Measurements from ENCODE around the gene MAPK7.
A peak's percentile ranks its signal among the peaks of the same experiment; 100 is the strongest.

MAPK7 gene

DNA sequence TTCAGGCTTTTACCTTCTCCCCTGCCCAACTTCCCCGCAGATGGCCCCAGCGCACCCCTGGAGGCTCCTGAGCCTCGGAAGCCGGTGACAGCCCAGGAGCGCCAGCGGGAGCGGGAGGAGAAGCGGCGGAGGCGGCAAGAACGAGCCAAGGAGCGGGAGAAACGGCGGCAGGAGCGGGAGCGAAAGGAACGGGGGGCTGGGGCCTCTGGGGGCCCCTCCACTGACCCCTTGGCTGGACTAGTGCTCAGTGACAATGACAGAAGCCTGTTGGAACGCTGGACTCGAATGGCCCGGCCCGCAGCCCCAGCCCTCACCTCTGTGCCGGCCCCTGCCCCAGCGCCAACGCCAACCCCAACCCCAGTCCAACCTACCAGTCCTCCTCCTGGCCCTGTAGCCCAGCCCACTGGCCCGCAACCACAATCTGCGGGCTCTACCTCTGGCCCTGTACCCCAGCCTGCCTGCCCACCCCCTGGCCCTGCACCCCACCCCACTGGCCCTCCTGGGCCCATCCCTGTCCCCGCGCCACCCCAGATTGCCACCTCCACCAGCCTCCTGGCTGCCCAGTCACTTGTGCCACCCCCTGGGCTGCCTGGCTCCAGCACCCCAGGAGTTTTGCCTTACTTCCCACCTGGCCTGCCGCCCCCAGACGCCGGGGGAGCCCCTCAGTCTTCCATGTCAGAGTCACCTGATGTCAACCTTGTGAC lies 3.6 kb downstream of the MAPK7 start:
- DNase-seq = peak; percentile 27

DNA sequence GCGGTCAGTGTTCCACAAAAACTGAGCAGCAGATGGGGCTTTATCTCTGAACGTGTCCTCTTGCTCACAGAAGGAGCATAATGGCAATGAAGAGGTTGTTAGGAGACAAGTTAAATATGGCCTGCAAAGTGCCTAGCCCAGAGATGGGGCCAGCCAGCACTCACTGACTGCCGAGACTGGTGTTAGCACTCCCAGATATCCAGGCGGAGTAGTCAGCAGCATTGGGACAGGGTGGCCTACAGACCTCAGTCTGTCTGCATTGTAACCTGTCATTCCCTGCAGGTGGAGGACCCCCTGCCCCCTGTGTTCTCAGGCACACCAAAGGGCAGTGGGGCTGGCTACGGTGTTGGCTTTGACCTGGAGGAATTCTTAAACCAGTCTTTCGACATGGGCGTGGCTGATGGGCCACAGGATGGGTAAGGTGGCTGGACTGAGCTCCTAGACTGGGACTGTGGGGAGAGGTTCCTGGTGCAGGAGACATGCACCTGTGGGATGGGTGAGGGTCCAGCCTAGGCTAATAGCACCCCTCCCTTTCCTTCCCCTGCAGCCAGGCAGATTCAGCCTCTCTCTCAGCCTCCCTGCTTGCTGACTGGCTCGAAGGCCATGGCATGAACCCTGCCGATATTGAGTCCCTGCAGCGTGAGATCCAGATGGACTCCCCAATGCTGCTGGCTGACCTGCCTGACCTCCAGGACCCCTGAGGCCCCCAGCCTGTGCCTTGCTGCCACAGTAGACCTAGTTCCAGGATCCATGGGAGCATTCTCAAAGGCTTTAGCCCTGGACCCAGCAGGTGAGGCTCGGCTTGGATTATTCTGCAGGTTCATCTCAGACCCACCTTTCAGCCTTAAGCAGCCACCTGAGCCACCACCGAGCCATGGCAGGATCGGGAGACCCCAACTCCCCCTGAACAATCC lies 4.5 kb downstream of the MAPK7 start:
- DNase-seq = no peak

DNA sequence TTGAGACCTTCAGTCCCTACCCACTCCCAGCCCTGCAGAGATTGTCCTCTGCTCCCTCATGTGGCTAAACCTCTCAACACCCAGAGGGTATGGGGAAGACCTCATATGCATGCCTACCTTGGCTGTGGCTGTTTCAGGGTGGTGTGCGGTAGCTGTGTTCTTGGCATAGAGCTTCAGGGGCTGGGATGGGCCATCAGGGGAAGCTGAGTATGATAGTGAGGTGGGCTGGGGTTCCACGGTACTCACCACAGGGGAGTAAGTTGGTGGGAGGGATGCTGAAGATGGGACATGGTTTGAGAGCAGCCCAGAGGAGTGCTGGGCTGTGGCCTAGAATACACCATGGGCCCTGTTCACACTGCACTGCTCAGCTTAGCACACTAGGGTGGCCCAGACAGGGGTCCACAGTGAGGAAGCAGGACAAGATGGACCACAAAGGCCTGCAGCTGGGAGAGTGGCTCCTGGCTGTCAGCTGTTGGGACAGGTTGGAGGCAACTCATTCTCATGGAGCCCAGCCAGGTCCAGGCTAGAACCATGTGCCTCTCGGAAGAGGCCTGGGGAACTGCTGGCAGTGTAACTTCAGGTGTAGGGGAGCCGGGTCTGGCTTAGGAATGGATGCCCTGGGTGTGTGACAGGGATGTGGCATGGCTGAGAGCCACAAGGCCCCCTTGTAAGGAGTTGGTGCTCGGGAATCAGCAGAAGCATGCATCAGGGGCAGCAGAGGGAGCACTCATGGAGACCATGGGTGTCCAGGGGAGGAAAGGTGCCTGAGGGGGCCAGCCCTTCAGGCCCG lies 5.6 kb downstream of the MAPK7 start:
- no peak for DNase-seq

DNA sequence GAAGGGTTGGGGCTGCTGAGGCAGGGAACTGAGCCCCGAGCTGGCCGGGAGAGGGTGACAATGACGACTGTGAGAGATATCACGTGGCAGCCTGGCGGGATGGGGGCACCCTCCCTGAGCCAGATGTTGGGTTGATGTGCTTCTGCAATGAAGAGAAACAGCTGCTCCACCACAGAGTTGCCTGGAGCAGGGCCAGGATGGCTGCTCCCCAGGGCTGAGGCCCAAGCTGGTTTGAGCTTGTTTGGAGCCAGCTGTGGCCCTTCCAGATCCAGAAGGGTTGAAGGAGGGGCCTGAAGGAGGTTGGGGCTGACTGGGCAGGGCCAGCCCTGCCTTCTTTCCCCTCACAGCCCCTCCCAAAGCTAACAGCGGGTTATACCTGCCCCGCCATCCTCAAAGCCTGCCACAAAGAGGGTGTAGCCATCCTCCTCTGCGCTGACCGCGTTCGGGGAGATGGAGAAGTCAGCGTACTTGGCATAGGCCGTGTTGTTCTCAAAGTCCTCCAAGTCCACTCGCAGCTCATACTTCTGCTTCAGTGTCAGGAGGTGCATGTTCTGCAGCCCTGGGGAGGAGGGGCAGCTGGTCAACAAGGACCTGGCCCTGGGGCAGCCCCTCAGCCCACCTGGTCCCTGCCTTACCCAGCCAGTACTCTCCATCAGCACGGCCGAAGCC lies 6.6 kb downstream of the MAPK7 start:
- DNase-seq = peak; percentile 95

DNA sequence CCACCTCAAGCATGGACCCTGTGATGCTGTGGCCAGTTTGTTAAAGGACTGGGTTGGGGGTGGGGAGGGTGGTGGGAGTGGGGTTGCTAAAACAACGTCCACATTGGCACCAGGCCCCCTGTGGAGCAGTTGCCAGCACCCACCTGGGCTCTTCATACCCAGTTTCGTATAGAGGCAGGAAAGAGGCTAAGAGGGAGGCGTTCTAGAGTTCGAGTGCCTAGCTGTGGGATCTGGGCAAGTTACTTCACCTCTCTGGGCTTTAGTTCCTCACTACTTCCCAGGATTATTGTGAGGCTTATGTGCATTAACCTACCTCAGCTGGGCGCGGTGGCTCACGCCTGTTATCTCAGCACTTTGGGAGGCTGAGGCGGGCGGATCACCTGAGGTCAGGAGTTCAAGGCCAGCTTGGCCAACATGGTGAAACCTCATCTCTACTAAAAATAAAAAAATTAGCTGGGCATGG lies 7.3 kb downstream of the MAPK7 start:
- no peak for DNase-seq

DNA sequence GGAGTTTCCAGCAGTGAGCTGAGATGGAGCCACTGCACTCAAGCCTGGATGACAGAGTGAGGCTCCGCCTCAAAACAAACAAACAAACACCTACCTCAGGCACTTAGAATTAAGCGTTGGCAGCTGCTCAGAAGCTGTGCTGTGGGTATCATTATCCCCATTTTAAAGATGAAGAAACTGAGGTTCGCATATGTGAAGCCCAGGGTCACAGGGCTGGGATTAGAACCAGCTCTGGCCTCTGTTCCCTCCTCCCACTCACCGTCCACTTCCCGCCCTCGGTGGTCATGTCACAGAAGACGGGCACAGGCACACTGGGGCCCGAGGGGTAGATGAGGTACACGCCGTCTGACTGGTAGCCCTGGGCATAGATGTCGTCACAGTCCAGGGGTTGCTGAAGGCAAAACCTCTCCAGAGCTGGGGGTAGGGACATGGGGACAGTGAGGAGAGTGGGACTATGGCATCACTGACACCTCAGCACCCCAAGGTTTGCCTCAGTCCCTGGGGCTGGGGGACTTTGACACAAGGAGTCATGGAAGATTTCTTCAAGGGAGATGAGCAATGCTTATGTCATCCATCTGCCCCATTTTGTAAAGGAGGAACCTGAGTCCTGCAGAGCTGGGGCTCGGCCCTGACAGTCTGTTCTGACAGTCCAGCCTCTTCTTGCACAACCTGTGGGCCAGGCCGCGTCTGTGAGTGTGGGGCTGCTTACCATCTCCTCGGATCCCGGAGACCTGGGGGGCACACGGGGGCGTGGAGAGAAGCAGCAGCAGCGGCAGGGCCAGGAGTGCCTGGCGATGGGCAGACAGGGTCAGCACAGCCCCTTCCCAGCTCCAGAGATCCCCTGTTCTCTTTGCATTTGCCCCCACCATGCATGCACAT lies 8.0 kb downstream of the MAPK7 start:
- peak; percentile 66 for DNase-seq

DNA sequence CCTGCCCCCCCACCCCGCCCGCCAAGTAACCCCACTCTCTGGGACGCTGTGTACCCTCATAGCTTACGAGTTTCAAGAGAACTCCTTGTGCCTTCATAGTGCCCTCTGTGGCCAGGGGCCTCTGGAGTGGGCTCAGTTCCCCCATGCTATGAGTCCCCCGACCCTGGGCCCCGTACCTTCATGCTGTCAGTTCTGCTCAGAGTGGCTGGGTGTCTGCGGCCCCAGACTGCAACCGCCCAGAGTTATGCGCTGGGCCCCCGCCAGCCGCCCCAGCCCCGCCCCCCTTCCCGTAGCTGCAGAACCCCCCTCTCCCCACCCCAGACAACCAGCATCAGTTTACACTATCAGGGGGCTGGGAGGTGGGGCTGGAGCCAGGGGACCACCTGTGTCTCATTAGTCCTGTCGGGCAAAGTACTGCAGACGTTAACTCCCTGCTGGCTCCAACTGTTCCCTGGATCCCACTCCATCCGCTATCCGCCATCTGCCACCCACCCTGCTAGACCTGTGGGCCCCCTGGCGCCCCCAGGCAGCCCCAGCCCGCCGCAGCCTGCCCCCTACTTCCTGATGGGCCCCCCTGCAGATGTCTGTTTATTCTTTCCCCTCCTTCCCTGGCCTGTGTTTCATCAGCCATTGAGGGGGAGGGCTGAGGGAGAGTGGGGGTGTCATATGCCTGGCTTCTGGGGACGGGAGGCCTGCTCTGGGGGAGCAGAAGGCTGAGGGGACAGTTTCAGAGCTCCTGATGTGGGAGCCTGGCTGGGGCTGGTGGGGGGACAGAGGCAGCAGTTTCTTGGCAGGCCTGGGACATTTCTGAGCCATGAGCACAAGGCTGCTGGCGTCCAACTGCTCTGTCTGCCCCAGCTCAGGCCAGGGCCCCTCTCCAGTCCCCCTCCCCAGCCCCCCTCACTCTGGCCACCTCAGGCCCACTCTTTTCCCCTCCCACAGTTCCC lies 8.9 kb downstream of the MAPK7 start, which contains the start of gene MFAP4:
Gene MFAP4, minus strand, starts transcription at position 217 of the 947 bp plus-strand sequence. Its CDS starts 35 bp downstream, at position 182.
- peak; percentile 97 for DNase-seq

DNA sequence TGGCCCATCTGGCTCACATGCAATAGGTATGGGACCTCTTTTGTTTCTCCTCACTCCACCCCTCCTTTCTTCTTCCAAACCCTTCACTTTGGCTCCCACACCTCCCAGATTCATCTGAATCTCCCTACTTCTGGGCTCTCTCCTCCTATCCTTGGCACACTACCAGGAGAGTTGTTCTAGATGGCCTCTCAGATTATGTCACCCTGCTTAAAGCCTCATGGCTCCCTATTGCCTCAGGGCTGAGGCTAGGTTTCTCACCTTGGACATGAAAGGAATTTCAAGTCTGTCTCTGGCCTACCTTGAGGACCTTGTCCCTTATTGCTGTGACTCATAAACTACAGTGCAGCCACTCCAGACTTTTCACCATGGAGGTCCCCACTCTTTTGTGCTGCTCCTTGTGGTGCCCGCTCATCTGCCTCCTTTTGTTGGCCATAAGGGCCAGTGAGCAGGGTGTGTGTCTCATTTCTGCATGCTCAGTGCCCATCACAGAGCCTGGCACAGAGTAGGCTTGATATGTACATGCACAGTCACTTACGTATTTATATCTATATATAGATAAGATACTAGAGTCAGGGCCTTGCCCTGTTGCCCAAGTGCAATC lies 9.7 kb downstream of the MAPK7 start:
- no peak for DNase-seq

DNA sequence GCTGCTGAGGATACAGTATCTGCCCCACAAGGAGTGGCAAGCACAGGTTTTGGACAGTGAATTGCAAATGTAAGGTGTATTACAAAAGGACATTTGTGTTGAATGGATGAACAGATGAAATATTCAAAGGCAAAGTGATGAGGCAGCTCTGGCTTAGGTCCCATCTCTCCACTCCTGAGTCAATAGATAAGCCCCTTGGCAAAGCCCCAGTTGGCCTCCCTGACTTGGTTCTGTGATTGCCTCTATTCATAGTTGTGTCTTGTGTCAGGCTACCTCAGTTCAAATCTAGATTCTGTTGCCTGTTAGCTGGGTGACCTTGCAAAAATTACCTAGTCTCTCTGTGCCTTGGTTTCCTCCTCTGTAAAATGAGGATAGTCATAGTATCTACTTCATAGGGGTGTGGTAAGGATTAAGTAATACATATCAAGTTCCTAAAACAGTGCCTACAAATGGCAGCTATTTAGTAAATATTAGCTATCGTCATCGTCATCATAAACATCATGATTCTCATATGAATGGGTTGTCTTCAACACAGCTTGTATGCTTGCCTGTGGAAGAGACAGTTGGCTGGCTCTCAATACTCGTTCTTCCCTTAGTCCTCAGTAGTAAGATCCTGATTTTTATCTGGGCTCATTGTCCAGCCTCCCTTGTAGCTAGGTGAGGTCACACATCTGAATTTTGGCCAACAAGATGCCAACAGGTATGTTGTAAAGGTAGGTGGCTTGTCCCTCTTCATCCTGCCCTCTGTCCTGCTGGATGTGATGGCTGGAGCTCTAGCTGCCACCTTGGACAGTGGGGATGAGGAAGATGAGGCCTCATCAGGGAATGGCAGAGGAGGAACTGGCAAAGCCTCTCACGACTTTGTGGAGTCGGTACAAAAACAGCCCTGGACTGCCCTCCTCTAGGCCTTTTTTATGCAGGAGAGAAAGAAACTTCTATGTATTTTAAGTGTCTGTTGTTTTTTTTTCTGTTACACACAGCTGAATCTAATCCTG lies 10.8 kb downstream of the MAPK7 start:
- no peak for DNase-seq

DNA sequence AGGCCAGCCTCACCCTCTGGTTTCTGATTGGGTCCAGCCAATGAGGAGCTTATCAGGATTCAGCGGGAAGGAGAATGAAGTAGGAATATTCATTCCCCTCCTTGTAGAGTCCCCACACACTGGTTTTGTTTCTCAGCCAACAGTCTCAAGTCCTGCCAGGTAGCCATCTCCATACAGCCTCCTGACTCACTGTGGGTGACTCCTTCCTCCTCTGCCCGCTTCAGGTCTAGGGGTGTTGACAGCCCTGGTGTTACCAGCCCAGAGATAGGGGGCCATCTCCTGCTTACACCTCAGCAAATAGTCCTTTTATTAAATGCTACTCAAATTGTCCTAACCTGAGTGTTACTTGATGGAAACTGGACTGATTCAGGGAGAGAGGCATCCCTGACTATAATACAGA lies 12.7 kb downstream of the MAPK7 start:
- no peak for DNase-seq

DNA sequence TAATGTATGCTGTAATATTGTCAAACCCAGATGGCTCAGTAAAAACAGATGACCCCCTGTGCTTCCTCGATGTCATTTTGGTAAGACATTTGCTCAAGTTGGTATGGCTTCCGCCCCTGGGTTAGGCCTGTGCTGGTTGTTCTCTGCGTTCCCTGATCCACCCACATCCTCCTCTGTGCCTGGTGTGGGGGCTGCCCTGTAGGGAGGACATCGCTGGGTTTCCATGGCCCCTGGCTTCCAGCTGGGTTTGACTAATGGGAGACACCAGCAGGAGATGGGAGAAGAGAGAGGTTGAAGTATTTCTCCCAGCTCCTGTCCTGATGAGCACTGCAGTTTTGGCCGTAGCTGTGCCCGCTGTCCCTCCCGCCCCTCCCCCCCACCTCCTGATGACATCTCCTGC lies 13.1 kb downstream of the MAPK7 start:
- DNase-seq = no peak

DNA sequence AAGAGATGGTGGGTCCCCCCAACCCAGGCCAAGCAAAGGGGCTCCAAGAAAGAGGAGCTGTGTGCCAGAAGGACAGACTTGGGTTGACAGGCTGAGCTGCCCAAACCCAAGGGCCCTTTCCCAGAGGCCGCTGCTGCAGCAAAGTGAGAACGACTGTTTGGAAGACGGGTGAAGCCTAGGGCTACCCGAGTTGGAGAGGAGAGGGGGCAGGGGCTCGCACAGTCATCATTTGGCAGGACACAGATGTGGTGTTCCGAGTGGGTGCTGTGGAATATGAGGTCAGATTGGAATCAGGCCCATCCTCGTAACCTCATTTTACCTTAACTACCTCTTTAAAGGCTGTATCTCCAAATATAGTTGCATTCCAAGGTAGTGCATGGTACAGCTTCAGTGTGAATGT lies 14.0 kb downstream of the MAPK7 start:
- no peak for DNase-seq

DNA sequence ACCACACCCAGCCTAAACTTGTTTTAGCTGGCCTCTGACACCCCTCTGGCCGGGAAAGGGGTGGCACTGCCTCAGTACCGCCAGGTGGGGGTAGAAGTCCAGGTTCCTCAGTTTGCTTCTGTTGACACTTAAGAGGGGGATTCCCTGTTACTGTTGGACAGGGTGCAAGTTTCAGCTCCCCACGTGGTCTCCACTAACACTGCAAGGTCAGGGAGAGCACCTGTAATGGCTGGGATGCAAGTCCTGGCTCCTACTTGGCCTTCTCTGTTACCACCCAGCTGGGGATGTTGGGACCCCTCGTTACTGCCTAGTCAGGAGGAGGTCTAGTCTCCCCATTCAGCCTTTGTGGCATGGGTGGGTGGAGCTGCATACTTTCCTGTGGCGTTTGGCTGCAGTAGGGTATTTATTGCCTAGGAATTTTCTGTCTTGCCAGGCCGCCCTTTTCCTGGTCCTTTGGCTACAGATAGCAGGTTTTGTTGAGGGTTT lies 19.3 kb downstream of the MAPK7 start:
- no peak for DNase-seq

DNA sequence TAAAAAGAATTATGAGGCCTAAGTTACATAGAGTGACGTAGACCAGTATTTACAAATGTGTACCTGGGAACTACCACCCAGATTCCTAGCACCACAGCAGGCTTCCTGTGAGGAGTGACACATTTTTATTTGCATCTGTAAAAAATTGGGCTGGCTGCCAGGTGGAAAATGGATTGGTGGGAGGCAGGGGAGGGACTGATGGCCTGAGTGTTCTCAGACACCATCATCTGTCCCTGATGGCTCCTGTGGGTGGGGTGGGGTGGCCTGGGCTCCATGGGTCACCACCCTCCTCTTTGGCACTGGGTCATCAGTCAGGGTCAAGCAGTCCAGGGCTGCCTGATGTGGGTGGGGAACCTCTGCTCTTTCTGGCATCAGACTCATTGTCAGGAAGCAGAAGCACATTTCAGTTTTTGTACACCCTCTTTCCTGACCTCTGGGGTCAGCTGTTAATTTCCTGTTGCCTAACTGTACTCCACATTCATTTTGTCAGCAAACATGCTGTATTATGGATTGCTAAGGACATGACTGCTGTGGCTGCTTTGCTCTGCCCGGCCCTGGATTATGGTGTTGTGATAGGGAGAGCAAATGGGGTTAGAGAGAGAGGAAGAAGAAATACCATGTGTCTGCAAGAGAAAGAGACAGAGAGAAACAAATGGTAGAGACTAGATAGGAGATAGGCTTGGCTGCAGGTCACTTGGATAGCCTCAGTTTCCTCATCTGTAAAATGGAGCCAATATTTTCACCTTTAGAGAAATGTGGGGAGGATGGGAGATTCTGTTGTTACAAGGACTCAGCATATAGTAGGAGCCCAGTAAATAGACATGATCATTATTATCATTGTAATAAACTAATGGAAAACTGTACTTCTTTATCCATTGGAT lies 20.2 kb downstream of the MAPK7 start:
- no peak for DNase-seq

DNA sequence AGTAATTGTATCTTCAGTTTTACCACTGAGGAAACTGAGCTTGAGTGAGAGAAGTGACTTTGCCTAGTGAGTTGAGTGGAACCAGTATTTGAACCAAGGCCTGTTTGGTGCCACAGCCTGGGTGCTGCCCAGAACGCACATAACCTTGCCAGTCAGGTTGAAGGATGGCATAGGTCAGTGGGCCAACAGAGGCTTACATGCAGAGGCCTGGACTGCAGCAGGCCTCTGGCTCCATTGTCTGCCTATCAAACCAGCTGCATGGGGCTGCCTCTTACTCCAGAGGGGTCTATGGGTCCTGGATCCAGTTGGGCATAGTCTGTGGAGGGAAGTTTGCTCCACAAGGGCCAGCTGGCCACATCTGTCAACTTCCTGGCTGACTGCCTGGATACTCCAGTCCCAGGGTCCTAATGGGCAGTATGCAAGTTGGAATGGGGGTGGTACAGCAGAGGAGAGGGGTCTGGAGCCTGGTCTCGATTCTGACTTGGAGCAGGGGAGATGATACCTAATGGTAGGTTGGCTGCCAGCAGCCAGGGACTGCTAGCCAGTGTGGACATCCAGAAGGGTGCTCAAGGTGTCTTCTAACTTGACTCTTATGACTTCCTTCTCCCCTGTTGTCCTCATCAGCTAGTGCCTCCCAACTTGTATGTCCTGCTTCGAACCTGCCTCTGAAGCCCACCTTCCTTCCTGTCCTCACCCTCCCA lies 21.6 kb downstream of the MAPK7 start:
- DNase-seq = no peak

DNA sequence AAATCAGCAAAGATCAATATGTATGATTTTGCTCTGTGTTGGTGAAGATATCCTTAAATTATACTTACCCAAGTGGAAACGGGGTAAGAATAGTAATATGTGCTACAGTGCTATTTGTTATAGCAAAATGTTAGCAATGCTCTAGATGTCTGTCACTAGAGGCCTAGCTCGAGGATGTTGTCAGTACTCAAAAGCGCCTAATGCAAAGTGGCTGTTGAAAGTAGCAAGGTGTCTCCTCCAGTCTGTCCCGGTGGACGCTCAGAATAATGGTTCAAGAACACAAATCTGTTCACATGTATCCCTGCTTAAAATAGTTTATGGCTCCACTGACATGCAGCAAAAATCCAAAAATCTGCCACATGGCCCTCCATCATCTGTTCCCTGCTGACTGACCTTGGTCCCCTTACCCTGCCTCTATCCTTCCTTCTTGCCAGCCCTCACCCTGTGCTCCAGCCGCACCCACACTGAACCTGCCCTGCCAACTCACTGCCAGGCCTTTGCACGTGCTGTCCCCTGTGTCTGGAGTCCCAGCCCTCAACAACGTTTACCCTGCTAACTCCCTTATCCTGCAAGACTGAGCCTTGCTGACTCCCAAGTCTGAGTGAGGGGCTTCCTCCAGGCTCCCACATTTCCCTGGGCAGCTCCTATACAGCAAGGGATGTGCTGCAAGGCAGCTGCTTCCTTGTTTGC lies 23.2 kb downstream of the MAPK7 start:
- DNase-seq = no peak

Measured in left hindlimb (tissue), 1 donor.